Measurements from ENCODE around the gene ZSCAN9. TPM values are rescaled to one million over a fixed set of nuclear protein-coding genes. Genes with fewer than 3 reads are reported as not detected.
A peak's percentile ranks its signal among the peaks of the same experiment; 100 is the strongest.

The ZSCAN9 gene
- total and polyA plus RNA-seq, 2 of the 13 experiments (the other 11 are each of a cell fraction or from before 2014, with no cell fraction given), result 14.6 to 17.8 TPM

DNA sequence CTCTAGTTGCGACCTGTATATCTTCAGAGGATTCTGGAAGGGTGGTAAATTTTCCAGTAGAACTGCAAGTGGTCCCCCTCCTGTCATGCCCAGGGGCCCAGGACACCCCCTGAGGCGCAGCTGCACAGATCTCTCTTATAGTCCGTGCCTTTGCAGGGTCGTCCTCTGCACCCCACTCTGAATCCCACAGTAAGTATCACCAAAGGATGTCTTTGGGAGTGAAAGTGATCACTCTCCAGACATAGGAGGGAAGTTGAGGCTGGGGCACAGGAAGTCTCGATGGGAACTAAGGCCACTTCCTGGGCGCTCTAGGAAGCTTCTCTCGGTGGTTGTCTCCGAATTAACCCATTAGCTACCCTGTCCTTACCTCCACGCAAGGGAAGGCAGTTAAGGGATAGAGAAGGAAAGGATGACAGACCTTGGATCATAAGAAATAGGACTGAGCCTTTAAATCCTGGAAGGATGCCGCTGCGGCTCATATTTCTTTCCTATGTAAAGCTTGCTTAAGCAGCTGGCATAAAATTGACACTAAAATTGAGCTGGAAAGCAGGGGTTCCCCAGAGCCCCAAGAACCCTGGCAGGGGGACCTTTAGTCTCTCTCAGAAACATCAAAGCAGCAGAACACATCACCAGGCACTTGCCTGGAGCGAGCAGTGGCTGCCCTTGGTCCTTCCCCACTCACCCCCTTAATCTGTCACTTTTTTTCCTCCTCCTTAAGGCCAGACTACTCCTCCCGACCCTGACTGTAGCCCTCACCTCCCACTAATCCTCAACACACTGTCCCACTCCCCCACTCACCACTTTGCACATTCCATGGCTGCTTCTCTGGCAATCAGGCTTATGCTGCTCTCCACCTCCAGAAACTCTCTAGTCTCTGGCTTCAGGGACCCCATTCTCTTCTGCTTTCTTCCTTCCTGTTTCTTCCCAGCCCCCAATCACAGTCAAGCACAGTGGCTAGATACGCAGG lies 27.2 kb downstream of the ZSCAN9 start, which contains the start of gene ZKSCAN4 (continued):
- TF ChIP-seq, protein P1, sequence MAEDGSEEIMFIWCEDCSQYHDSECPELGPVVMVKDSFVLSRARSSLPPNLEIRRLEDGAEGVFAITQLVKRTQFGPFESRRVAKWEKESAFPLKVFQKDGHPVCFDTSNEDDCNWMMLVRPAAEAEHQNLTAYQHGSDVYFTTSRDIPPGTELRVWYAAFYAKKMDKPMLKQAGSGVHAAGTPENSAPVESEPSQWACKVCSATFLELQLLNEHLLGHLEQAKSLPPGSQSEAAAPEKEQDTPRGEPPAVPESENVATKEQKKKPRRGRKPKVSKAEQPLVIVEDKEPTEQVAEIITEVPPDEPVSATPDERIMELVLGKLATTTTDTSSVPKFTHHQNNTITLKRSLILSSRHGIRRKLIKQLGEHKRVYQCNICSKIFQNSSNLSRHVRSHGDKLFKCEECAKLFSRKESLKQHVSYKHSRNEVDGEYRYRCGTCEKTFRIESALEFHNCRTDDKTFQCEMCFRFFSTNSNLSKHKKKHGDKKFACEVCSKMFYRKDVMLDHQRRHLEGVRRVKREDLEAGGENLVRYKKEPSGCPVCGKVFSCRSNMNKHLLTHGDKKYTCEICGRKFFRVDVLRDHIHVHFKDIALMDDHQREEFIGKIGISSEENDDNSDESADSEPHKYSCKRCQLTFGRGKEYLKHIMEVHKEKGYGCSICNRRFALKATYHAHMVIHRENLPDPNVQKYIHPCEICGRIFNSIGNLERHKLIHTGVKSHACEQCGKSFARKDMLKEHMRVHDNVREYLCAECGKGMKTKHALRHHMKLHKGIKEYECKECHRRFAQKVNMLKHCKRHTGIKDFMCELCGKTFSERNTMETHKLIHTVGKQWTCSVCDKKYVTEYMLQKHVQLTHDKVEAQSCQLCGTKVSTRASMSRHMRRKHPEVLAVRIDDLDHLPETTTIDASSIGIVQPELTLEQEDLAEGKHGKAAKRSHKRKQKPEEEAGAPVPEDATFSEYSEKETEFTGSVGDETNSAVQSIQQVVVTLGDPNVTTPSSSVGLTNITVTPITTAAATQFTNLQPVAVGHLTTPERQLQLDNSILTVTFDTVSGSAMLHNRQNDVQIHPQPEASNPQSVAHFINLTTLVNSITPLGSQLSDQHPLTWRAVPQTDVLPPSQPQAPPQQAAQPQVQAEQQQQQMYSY (CRISPR knock-in tag; IDR thresholded peaks at IDR 0.05), result no peak
- TF ChIP-seq ZNF839 (CRISPR knock-in tag; IDR thresholded peaks at IDR 0.05; ENCODE audit: borderline replicate concordance) (no peak), ZNF605 (CRISPR knock-in tag; IDR thresholded peaks at IDR 0.05) (peak; percentile 66), ZFYVE20 (CRISPR knock-in tag; IDR thresholded peaks at IDR 0.05; ENCODE audit: borderline replicate concordance, low read depth) (no peak), ZC3H4 (CRISPR knock-in tag; IDR thresholded peaks at IDR 0.05; ENCODE audit: borderline replicate concordance) (no peak), ZSCAN29 (CRISPR knock-in tag; conservative IDR thresholded peaks at IDR 0.05) (no peak), KAT8 (CRISPR knock-in tag; IDR thresholded peaks at IDR 0.05) (peak; percentile 100), ZNF20 (CRISPR knock-in tag; IDR thresholded peaks at IDR 0.05) (no peak)
- TF ChIP-seq, protein P2, sequence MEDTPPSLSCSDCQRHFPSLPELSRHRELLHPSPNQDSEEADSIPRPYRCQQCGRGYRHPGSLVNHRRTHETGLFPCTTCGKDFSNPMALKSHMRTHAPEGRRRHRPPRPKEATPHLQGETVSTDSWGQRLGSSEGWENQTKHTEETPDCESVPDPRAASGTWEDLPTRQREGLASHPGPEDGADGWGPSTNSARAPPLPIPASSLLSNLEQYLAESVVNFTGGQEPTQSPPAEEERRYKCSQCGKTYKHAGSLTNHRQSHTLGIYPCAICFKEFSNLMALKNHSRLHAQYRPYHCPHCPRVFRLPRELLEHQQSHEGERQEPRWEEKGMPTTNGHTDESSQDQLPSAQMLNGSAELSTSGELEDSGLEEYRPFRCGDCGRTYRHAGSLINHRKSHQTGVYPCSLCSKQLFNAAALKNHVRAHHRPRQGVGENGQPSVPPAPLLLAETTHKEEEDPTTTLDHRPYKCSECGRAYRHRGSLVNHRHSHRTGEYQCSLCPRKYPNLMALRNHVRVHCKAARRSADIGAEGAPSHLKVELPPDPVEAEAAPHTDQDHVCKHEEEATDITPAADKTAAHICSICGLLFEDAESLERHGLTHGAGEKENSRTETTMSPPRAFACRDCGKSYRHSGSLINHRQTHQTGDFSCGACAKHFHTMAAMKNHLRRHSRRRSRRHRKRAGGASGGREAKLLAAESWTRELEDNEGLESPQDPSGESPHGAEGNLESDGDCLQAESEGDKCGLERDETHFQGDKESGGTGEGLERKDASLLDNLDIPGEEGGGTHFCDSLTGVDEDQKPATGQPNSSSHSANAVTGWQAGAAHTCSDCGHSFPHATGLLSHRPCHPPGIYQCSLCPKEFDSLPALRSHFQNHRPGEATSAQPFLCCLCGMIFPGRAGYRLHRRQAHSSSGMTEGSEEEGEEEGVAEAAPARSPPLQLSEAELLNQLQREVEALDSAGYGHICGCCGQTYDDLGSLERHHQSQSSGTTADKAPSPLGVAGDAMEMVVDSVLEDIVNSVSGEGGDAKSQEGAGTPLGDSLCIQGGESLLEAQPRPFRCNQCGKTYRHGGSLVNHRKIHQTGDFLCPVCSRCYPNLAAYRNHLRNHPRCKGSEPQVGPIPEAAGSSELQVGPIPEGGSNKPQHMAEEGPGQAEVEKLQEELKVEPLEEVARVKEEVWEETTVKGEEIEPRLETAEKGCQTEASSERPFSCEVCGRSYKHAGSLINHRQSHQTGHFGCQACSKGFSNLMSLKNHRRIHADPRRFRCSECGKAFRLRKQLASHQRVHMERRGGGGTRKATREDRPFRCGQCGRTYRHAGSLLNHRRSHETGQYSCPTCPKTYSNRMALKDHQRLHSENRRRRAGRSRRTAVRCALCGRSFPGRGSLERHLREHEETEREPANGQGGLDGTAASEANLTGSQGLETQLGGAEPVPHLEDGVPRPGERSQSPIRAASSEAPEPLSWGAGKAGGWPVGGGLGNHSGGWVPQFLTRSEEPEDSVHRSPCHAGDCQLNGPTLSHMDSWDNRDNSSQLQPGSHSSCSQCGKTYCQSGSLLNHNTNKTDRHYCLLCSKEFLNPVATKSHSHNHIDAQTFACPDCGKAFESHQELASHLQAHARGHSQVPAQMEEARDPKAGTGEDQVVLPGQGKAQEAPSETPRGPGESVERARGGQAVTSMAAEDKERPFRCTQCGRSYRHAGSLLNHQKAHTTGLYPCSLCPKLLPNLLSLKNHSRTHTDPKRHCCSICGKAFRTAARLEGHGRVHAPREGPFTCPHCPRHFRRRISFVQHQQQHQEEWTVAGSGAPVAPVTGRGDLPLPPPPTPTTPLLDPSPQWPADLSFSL (CRISPR knock-in tag; IDR thresholded peaks at IDR 0.05), result no peak
- TF ChIP-seq, protein P3, sequence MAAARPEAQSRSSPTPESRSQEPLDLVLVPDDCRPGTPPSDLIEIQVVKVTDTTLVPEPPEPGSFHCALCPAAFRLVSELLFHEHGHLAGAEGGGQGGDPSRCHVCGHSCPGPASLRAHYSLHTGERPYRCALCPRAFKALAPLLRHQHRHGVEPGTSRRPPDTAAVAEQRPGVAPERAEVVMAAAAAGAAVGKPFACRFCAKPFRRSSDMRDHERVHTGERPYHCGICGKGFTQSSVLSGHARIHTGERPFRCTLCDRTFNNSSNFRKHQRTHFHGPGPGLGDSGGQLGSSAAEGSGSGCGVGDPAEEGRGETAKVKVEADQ (CRISPR knock-in tag; IDR thresholded peaks at IDR 0.05; ENCODE audit: borderline replicate concordance), result no peak
- TF ChIP-seq, protein P4, sequence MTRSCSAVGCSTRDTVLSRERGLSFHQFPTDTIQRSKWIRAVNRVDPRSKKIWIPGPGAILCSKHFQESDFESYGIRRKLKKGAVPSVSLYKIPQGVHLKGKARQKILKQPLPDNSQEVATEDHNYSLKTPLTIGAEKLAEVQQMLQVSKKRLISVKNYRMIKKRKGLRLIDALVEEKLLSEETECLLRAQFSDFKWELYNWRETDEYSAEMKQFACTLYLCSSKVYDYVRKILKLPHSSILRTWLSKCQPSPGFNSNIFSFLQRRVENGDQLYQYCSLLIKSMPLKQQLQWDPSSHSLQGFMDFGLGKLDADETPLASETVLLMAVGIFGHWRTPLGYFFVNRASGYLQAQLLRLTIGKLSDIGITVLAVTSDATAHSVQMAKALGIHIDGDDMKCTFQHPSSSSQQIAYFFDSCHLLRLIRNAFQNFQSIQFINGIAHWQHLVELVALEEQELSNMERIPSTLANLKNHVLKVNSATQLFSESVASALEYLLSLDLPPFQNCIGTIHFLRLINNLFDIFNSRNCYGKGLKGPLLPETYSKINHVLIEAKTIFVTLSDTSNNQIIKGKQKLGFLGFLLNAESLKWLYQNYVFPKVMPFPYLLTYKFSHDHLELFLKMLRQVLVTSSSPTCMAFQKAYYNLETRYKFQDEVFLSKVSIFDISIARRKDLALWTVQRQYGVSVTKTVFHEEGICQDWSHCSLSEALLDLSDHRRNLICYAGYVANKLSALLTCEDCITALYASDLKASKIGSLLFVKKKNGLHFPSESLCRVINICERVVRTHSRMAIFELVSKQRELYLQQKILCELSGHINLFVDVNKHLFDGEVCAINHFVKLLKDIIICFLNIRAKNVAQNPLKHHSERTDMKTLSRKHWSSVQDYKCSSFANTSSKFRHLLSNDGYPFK (CRISPR knock-in tag; IDR thresholded peaks at IDR 0.05; ENCODE audit: borderline replicate concordance), result peak; percentile 76; the same call in 1 of the 2 replicates
